HepG2 (cell line): ENCODE data around the gene RHBDF2. TPM values are rescaled to one million over a fixed set of nuclear protein-coding genes. Genes with fewer than 3 reads are reported as not detected.

ENCODE experiments used
- ARHGAP35 ChIP-seq: sonication (generic); formaldehyde crosslinking; IDR thresholded peaks from 2 replicates; pipeline ENCODE4 v1.9.0; 2022; ENCODE audit warnings: mild to moderate bottlenecking, inconsistent platforms, moderate library complexity, missing genetic modification reagents, borderline replicate concordance
- ARID4A ChIP-seq: sonication (generic); formaldehyde crosslinking; IDR thresholded peaks from 2 replicates; pipeline ENCODE4 v1.5.0; 2020; ENCODE audit warnings: mild to moderate bottlenecking, missing genetic modification reagents, borderline replicate concordance
- ARNT2 ChIP-seq: sonication (generic); formaldehyde crosslinking; IDR thresholded peaks from 2 replicates; pipeline ENCODE4 v1.8.0; 2022; ENCODE audit warnings: mild to moderate bottlenecking, low read depth, missing genetic modification reagents, moderate library complexity
- CBX5 ChIP-seq: sonication (generic); formaldehyde crosslinking; IDR thresholded peaks from 2 replicates; pipeline ENCODE4 v1.4.0; 2020; ENCODE audit warnings: missing genetic modification reagents, borderline replicate concordance
- ERF ChIP-seq: IDR thresholded peaks from 2 replicates; pipeline ENCODE4 v1.6.1; 2018; ENCODE audit warnings: missing biosample characterization, missing genetic modification reagents
- GABPA ChIP-seq, 2 experiments: IDR thresholded peaks; 2 replicates each; pipeline ENCODE4 v1.6.1; 2011 to 2016; ENCODE audit warnings: low read depth in 2 of 2, low read length in 1 of 2, missing biosample characterization in 1 of 2, missing genetic modification characterization in 1 of 2
- GATAD1 ChIP-seq: IDR thresholded peaks from 2 replicates; pipeline ENCODE4 v1.6.1; 2016; ENCODE audit warnings: missing genetic modification reagents, missing compliant biosample characterization
- HNRNPK ChIP-seq: fragments of 200-400 bp; formaldehyde crosslinking; IDR thresholded peaks from 2 replicates; pipeline ENCODE4 v1.6.1; 2018; ENCODE audit warnings: low read length, low read depth, moderate library complexity, mild to moderate bottlenecking; ENCODE audit not compliant: poor library complexity, severe bottlenecking
- KLF6 ChIP-seq: IDR thresholded peaks from 2 replicates; pipeline ENCODE4 v1.8.0; 2016; ENCODE audit warnings: missing biosample characterization, missing genetic modification reagents
- LCORL ChIP-seq, 2 experiments: fragments of 450-650 bp in 1 of 2; sonication (generic) in 1 of 2; formaldehyde crosslinking in 1 of 2; IDR thresholded peaks; 2 replicates each; pipeline versions ENCODE4 v1.5.0 to v1.6.1; 2017 to 2020; ENCODE audit warnings: antibody characterized with exemption in 1 of 2, missing genetic modification reagents in 1 of 2
- NR2F6 ChIP-seq, 2 experiments: IDR thresholded peaks; 2 replicates each; pipeline ENCODE4 v1.6.1; 2016; ENCODE audit warnings: antibody characterized with exemption in 1 of 2, mild to moderate bottlenecking in 1 of 2
- RARA ChIP-seq: IDR thresholded peaks from 2 replicates; pipeline ENCODE4 v1.6.1; 2016; ENCODE audit warnings: missing genetic modification reagents, missing compliant biosample characterization
- SNAPC5 ChIP-seq: sonication (generic); formaldehyde crosslinking; IDR thresholded peaks from 2 replicates; pipeline ENCODE4 v1.8.1; 2023; ENCODE audit warnings: mild to moderate bottlenecking, missing genetic modification reagents, borderline replicate concordance
- TARDBP ChIP-seq: sonication (generic); formaldehyde crosslinking; IDR thresholded peaks from 2 replicates; pipeline ENCODE4 v1.8.0; 2022; ENCODE audit warnings: mild to moderate bottlenecking, missing genetic modification reagents
- TEAD3 ChIP-seq: optimal IDR thresholded peaks from 2 replicates; pipeline ENCODE3; 2016; ENCODE audit warnings: borderline replicate concordance
- TGIF2 ChIP-seq: IDR thresholded peaks from 2 replicates; pipeline ENCODE4 v1.6.1; 2016; ENCODE audit warnings: control low read depth, missing compliant biosample characterization
- THRA ChIP-seq: sonication (generic); formaldehyde crosslinking; IDR thresholded peaks from 2 replicates; pipeline ENCODE4 v1.4.0; 2020; ENCODE audit warnings: missing genetic modification reagents, borderline replicate concordance
- ZNF101 ChIP-seq: sonication (generic); formaldehyde crosslinking; IDR thresholded peaks from 2 replicates; pipeline ENCODE4 v1.4.0; 2020; ENCODE audit warnings: mild to moderate bottlenecking, low read depth, missing genetic modification reagents, borderline replicate concordance
- ZNF367 ChIP-seq: sonication (generic); formaldehyde crosslinking; IDR thresholded peaks from 2 replicates; pipeline ENCODE4 v1.4.0; 2020; ENCODE audit warnings: missing genetic modification reagents, borderline replicate concordance
- ZNF44 ChIP-seq: sonication (generic); formaldehyde crosslinking; IDR thresholded peaks from 2 replicates; pipeline ENCODE4 v1.5.1; 2020; ENCODE audit warnings: mild to moderate bottlenecking, missing genetic modification reagents
- ZNF451 ChIP-seq: sonication (generic); formaldehyde crosslinking; IDR thresholded peaks from 2 replicates; pipeline ENCODE4 v1.5.0; 2020; ENCODE audit warnings: mild to moderate bottlenecking, missing genetic modification reagents
- ZNF777 ChIP-seq: sonication (generic); formaldehyde crosslinking; IDR thresholded peaks from 2 replicates; pipeline ENCODE4 v1.4.0; 2020; ENCODE audit warnings: missing genetic modification reagents
- ZSCAN21 ChIP-seq: sonication (generic); formaldehyde crosslinking; IDR thresholded peaks from 2 replicates; pipeline ENCODE4 v1.8.0; 2022; ENCODE audit warnings: mild to moderate bottlenecking, missing genetic modification reagents, moderate library complexity, borderline replicate concordance
- polyA plus RNA-seq, 8 experiments: library from polyadenylated mRNA; depleted of rRNA in 3 of 8; stranded (reverse) in 7 of 8; unstranded in 1 of 8; fragments of >200 nt; fragmentation: Illumina TruSeq in 4 of 8; extraction: Trizol in 4 of 8; gene quantifications; 2 replicates each; pipeline versions ENCODE4 v1.2.1 to v1.2.3, GENCODE V29; 2011 to 2016; ENCODE audit warnings: low read depth in 4 of 8, missing spikeins in 1 of 8, mixed read lengths in 1 of 8; ENCODE audit not compliant: insufficient read depth in 1 of 8
- total RNA-seq, 5 experiments: library from RNA; depleted of rRNA; stranded (reverse); fragments of >200 nt; fragmentation: Illumina TruSeq; extraction: Trizol; gene quantifications; 2 replicates each; pipeline ENCODE4 v1.2.3, GENCODE V29; 2016; ENCODE audit warnings: low read depth in 1 of 5

The RHBDF2 gene
- total and polyA plus RNA-seq, 2 of the 13 experiments (the other 11 are each of a cell fraction or from before 2014, with no cell fraction given), result 7.8 to 24.2 TPM

GRCh38 chr17:76506408-76507345, 5.5 kb upstream of the RHBDF2 start (continued):
- peak; percentile 73 for TF ChIP-seq THRA (CRISPR knock-in tag)
- TF ChIP-seq ERF (CRISPR knock-in tag), result peak; percentile 85
- no peak for TF ChIP-seq ZNF777 (CRISPR knock-in tag)
- peak; percentile 76; the same call in 1 of the 2 replicates for TF ChIP-seq CBX5
- peak; percentile 83 for TF ChIP-seq ARID4A (CRISPR knock-in tag)
- TF ChIP-seq TEAD3 (CRISPR knock-in tag), result peak; percentile 79
- no peak for TF ChIP-seq ZNF367 (CRISPR knock-in tag)
- TF ChIP-seq ZSCAN21, result peak; percentile 60; the same call in 1 of the 2 replicates
- TF ChIP-seq ZNF101 (CRISPR knock-in tag), result no peak
- TF ChIP-seq LCORL (IDR thresholded peaks at IDR 0.05), result no peak
- TF ChIP-seq LCORL (CRISPR knock-in tag; IDR thresholded peaks at IDR 0.05), result 0 out of 2 replicates have a peak, but pooled peaks have one; percentile 28
- 0 out of 2 replicates have a peak, but pooled peaks have one; percentile 13 for TF ChIP-seq TGIF2 (CRISPR knock-in tag)
- peak; percentile 62 for TF ChIP-seq NR2F6 (IDR thresholded peaks at IDR 0.05)
- TF ChIP-seq NR2F6 (CRISPR knock-in tag; IDR thresholded peaks at IDR 0.05), result peak; percentile 58; the same call in 1 of the 2 replicates
- 0 out of 2 replicates have a peak, but pooled peaks have one; percentile 6 for TF ChIP-seq ZNF451 (CRISPR knock-in tag)
- TF ChIP-seq ARHGAP35, result peak; percentile 84; the same call in 1 of the 2 replicates
- peak; percentile 27; the same call in 1 of the 2 replicates for TF ChIP-seq ARNT2 (CRISPR knock-in tag)
- peak; percentile 34 for TF ChIP-seq RARA (CRISPR knock-in tag)
- TF ChIP-seq SNAPC5 (CRISPR knock-in tag), result no peak
- TF ChIP-seq HNRNPK, result no peak
- 0 out of 2 replicates have a peak, but pooled peaks have one; percentile 5 for TF ChIP-seq TARDBP (CRISPR knock-in tag)
- TF ChIP-seq GATAD1, result peak; percentile 48
- TF ChIP-seq ZNF44 (CRISPR knock-in tag), result 0 out of 2 replicates have a peak, but pooled peaks have one; percentile 45
- TF ChIP-seq GABPA (IDR thresholded peaks at IDR 0.05; ENCODE audit: low read depth, low read length), result no peak
- no peak for TF ChIP-seq GABPA (CRISPR knock-in tag; IDR thresholded peaks at IDR 0.05; ENCODE audit: low read depth)
- TF ChIP-seq KLF6 (CRISPR knock-in tag), result peak; percentile 39; the same call in 1 of the 2 replicates
